Stimulated activated CD8-positive, alpha-beta memory T cell treated with anti-CD3 and anti-CD28 coated beads, Interleukin-15, amount 100 ng/mL, for 1 hour (primary cell): ENCODE measurements around the gene KIRREL3.
"Not testable (repeated sequence)": the region's sequence is repeated elsewhere in the genome, so short reads cannot be mapped to it uniquely, and the experiment has no call there.

Experiments used
- DNase-seq: peaks from one replicate; pipeline ENCODE4 v3.0.0-alpha.2; 2020; ENCODE audit warnings: low read depth

The KIRREL3 gene

GRCh38 chr11:126403022-126403581 is 597.5 kb downstream of the KIRREL3 start:
- DNase-seq = no peak

GRCh38 chr11:126400479-126400878 is 600.1 kb downstream of the KIRREL3 start:
- no peak for DNase-seq

GRCh38 chr11:126400019-126400418 is 600.6 kb downstream of the KIRREL3 start:
- no peak for DNase-seq

GRCh38 chr11:126398721-126399120 is 601.8 kb downstream of the KIRREL3 start:
- DNase-seq = no peak

- DNase-seq = no peak
These were observed 602.3 kb downstream of the KIRREL3 start for GRCh38 chr11:126398296-126398695.

GRCh38 chr11:126396965-126397364 is 603.6 kb downstream of the KIRREL3 start:
- DNase-seq = no peak

- DNase-seq = not testable (repeated sequence)
These were observed 604.3 kb downstream of the KIRREL3 start for GRCh38 chr11:126396266-126396665.

- not testable (repeated sequence) for DNase-seq
These were observed 604.8 kb downstream of the KIRREL3 start for GRCh38 chr11:126395784-126396183.

- DNase-seq = not testable (repeated sequence)
These were observed 605.9 kb downstream of the KIRREL3 start for GRCh38 chr11:126394634-126395072.

- no peak for DNase-seq
These were observed 606.5 kb downstream of the KIRREL3 start for GRCh38 chr11:126394036-126394435.

GRCh38 chr11:126393143-126393542 is 607.4 kb downstream of the KIRREL3 start:
- DNase-seq = no peak

GRCh38 chr11:126392633-126393013 is 607.9 kb downstream of the KIRREL3 start:
- no peak for DNase-seq

GRCh38 chr11:126391970-126392632 is 608.5 kb downstream of the KIRREL3 start:
- DNase-seq = no peak

- no peak for DNase-seq
These were observed 609.1 kb downstream of the KIRREL3 start for GRCh38 chr11:126391286-126391954.

- DNase-seq = no peak
These were observed 610.2 kb downstream of the KIRREL3 start for GRCh38 chr11:126390272-126390867.

- no peak for DNase-seq
These were observed 612.7 kb downstream of the KIRREL3 start for GRCh38 chr11:126387857-126388256.

GRCh38 chr11:126386729-126387071 is 613.9 kb downstream of the KIRREL3 start:
- DNase-seq = not testable (repeated sequence)

- no peak for DNase-seq
These were observed 614.4 kb downstream of the KIRREL3 start for GRCh38 chr11:126385991-126386728.

- DNase-seq = no peak
These were observed 616.0 kb downstream of the KIRREL3 start for GRCh38 chr11:126384449-126385070.

- no peak for DNase-seq
These were observed 616.9 kb downstream of the KIRREL3 start for GRCh38 chr11:126383339-126384335.

GRCh38 chr11:126382641-126383040 is 617.9 kb downstream of the KIRREL3 start:
- not testable (repeated sequence) for DNase-seq
